Transverse colon (tissue), 4 donors: ENCODE measurements around the gene CDCA4.

Experiments used
- POLR2AphosphoS5 ChIP-seq, 3 donors: sonication (generic); formaldehyde crosslinking; IDR thresholded peaks; one replicate each; pipeline ENCODE4 v1.6.1; 2016; ENCODE audit warnings: antibody characterized with exemption in 3 of 3
- TF ChIP-seq, protein P1 (sequence below), 5 experiments: fragments of 200-600 bp in 3 of 5; fragments of 450-650 bp in 2 of 5; sonication (generic) in 3 of 5; IDR thresholded peaks; 1 replicate in 2 of 5; 2 replicates in 3 of 5; pipeline ENCODE4 v1.5.1; 2016 to 2017; ENCODE audit warnings: antibody characterized with exemption in 5 of 5, inconsistent platforms in 3 of 5, mild to moderate bottlenecking in 2 of 5, moderate library complexity in 1 of 5

DNA sequence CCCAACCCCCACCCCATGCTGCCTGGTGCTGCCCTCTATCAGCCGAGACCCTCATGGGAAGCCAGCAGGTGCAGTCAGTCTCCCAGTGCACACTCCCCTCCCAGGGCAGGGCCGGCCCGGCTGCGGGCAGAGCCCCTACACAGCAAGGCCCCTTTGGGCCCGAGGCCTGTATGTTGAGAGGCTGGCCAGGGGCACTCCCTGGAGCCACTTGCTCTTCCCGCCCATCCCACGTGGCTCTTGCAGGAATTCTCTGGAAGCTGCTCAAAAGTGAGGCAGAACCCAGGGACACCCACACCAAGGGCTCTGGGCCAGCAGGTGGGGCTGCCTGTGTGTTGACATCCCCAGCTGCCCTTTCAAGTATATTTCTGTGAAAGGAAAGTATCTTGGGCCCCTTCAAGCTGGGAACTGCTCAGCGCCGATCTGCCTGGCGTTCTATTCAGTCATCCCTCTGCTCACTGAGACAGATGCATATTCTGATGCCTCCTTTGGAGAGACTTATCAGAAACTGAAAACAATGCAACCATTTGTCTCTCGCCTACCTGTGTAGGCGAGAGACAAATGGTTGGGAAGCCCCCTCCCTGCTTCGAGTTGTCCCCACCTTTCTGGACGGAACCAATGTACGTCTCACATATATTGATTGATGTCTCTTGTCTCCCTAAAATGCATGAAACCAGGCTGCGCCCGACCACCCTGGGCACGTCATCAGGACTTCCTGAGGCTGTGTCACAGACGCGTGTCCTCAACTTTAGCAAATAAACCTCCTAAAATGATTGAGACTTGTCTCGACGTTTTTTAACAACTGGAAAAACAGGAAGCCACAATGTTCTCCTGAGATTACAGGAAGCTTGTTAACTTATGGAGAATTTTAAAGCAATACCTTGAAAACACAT is 38.4 kb upstream of the CDCA4 start:
- TF ChIP-seq, protein P1, sequence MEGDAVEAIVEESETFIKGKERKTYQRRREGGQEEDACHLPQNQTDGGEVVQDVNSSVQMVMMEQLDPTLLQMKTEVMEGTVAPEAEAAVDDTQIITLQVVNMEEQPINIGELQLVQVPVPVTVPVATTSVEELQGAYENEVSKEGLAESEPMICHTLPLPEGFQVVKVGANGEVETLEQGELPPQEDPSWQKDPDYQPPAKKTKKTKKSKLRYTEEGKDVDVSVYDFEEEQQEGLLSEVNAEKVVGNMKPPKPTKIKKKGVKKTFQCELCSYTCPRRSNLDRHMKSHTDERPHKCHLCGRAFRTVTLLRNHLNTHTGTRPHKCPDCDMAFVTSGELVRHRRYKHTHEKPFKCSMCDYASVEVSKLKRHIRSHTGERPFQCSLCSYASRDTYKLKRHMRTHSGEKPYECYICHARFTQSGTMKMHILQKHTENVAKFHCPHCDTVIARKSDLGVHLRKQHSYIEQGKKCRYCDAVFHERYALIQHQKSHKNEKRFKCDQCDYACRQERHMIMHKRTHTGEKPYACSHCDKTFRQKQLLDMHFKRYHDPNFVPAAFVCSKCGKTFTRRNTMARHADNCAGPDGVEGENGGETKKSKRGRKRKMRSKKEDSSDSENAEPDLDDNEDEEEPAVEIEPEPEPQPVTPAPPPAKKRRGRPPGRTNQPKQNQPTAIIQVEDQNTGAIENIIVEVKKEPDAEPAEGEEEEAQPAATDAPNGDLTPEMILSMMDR (IDR thresholded peaks at IDR 0.05): no peak
- TF ChIP-seq POLR2AphosphoS5 (IDR thresholded peaks at IDR 0.05): no peak
